GM15510 (cell line): Measurements from ENCODE around the gene VWA8.

Source experiments
- POLR2A ChIP-seq: IDR thresholded peaks from 3 replicates; pipeline ENCODE4 v1.6.1; 2011; ENCODE audit warnings: borderline replicate concordance; ENCODE audit not compliant: insufficient read length; ENCODE audit errors: extremely low read depth

Gene VWA8

DNA sequence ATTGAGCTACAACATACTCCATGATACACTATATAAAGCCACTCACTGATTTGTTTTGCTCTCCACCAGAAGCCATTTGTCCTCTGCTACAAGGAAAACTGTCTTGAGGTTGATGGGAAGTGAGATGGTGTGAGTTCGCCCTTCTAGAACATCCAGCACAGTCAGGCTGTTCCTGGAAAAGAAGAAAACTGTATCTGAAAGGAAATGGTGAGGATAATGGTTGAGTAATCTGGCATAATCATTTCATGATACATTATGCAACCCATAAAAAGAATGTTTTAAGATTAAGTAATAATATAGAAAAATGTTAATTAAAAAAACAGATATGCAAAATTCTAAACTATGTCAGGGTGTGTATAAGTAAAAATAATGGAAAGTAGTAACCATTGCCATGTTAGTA lies 269.6 kb downstream of the VWA8 start:
- no peak for TF ChIP-seq POLR2A

DNA sequence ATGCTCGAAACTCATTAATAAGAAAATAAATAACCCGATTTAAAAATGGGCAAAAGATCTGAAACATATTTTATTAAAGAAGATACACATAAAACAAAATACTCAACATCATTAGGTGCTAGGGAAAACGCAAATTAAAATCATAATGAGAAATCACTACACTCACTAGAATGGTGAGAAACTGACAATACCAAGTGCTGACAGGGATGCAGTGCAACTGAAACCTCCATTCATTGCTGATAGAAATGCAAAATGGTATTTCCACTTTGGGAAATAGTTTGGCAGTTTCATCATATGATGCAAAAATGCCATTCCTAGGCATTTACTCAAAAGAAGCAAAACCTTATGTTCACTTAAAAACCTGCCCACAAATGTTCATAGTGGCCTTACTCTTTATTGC lies 278.1 kb downstream of the VWA8 start:
- TF ChIP-seq POLR2A = no peak

DNA sequence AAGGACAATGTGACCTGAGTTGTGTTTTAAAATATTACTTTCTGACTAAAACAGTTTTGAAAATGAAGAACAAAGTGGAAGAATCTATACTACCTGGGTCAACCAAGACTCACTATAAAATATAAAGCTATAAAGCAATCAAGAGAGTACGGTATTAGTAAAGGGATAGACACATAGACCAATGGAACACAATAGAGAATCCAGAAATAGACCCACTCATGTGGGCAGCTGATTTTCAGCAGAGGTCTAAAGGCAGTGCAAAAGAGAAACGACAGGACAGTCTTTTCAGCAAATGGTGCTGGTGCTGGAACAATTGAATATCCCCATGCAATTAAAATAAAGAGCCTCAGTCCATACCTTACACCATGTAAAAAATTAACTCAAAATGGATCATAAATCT lies 278.9 kb downstream of the VWA8 start:
- no peak for TF ChIP-seq POLR2A

DNA sequence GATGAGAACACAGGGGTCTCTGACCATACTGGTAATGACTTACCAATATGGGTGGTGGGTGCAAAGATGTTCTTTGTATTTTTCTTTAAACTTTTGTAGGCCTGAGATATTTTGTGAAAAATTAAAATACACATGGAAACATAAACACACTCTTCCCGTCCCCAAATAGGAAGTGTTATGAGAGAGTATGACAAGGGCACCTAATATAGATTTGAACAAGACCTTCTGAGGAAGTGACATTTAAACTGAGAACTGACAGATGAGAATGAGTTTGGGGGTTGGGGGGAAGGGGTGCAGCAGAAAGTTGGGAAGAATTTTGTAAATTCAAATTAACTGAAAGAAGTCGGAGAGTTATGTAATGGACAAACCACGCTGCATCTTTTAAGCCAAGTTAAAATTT lies 279.3 kb downstream of the VWA8 start:
- TF ChIP-seq POLR2A = no peak

DNA sequence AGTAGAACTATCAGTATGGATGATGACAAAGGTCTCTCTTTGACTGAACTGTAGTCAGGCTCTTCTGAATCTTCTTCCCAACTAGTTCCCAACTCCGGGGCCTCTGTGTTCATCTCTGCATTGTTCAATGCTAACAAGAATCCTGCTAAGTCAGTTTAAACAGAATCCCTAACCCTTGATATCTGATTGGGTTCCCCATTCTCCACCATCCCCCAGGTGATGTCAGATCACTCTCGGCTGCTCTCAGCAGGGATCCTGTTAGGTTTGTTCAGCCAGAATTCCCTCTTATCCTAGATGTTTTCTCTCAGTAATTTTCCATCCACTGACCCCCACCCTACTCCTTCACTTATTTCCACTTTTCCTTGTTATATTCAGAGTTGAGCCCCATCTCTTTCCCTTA lies 280.0 kb downstream of the VWA8 start:
- TF ChIP-seq POLR2A = no peak

DNA sequence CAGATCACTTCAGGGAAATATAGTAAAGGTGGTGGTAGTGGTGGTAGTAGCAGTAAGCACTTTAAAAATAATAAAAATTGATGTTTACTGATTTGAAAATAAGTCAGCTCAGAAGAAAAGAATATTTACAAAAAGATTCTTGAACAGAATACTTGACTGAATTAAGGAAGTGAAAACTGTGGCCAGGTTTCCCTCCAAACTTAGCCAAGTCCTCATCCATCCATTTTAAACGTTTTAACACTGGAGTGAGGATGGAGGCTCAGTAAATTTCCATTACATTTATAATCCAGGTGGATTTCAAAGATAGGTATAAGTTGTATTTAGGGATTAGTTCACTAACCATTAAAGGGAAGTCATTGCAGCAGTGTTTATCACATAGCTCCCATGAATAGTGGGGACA lies 282.1 kb downstream of the VWA8 start:
- TF ChIP-seq POLR2A = no peak

DNA sequence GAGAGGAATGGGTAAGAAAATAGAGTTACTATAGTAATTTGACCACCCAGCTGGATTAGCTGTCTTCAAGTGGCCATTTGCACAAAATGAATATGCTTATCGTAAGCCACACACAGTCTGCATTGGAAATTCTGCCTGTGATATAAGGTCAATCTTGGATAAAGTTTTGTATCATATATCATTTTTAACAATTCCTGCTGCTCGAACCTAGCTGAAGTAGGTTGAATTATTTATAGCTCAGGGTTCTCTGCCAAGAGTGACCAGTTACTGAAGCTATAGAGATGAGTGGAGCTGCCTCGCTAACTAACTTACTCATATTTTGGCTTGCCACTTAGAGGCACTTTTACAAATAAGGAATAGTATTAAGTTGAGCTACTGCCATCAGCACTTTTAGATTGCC lies 282.7 kb downstream of the VWA8 start:
- no peak for TF ChIP-seq POLR2A

DNA sequence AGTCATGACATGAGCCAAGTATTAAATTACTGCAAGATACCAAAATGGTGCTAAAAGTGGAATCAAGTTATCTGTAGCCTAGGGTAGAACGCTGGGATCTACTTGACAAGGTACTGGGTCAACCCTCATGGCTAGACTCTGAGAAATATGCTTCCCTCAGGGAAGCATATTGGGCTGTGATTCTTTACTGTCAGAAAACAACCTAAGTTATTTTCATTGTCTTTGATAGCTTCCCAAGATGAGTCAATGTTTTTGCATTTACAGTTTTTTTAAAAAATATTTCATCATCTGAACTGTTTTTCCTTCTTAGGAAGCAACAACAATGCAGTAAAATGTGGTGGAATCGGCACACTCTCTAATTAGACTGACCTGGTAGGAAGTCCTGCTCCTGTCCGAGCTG lies 285.6 kb downstream of the VWA8 start:
- no peak for TF ChIP-seq POLR2A

DNA sequence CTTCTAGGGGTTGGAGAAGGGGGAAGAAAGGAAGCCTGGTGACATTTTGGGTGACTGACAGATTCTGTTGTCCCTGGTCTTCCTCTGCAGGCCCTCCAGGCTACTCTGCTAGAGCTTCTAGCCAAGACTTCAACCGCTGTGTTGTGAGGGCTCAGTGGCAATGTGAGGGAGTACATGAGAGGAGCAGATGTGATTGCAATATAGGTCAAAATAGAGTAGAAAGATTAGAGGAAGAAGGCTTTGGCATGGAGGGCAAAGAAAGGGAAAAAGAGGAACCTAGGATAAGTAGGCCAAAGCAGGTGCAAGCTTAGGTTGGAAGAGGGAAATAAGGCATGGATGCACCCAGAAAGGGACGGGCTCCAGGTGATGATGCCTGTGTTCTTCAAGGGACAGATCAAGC lies 286.7 kb downstream of the VWA8 start:
- TF ChIP-seq POLR2A = no peak

DNA sequence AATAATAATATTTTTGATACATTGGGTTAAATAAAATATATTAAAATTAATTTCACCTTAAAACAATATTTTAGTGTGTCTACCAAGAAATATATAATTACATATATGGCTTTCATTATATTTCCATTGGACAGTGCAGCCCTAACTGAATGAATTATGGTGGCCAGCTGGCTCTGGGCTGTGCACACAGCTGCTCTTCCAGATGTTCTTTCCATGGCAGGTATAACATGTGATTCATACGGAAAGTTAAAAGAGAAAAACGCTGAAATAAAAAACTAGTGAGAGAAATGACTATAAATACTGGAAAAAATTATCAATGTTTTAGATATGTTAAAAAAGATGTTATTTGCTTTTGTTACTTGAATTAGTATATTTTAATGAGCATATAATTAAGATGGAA lies 287.3 kb downstream of the VWA8 start:
- no peak for TF ChIP-seq POLR2A

DNA sequence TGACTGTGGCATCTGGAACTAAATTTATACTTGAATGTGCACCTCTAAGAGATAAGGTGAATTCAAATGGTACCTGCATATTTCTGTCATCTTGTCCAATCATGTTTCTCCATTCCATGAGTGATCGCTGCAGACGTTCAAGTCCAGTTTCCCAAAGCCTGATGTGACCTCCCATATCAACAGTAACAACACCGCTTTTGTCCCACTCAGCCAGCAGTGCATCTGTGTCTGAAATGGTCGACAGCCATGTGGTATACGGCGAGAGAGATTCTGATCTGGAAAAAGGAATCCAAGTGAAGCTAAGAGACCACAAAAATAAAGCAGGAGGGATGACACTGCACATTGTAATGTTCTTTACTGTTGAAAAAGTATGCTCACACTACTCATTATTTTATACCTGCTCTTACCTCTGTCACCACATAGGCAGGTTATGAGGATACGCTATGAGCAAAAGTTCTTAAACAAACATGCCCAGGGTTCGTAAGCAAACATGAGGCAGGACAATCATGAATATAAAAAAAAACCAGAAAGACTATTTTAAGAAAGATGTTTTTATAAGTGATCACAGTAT lies 290.0 kb downstream of the VWA8 start:
- no peak for TF ChIP-seq POLR2A

DNA sequence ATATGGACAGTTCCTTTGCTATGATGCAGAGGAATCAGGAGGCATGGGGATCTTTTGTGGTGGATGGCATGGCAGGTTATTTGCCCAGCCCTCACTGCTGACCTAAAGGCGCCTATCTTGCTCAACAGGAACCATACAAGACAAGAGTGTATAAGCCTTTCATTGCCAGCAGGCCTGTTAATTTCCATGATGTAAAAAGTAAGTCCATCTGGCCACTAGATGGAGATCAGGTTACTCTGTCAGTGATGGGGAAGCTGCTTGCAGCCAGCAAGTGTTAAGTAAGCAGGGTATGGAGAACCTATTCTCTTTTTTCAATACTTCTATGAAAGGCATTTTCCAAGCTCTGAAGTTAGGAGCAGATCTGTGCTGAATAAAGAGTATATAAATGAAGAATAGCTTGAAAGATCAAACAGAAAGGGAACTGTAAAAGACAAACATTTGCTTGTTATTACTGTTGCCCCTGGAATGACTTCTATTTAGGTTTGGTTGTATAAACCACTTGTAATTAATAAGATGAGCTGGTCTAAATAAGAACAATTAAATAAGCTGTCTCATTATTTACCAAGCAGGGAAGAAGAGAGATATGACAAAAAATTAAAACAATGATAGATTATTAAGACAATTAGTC lies 292.7 kb downstream of the VWA8 start:
- no peak for TF ChIP-seq POLR2A

DNA sequence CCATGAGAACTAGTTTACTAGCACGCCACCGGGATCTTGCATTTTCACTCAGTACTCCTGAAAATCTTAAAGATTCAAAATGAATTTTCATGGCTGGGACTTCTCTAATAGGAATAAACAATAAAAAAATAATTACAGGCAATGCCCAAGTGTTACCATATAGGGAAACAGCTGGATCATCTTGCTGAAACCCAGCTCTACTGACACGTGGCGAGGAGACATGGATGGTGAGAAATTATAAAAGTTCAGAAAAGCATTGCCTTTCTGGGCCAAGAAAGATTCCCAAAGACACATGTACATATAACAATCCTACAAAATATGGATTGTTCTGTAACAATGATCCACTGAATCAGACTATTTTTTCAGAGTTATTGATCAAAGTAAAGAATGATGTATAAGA lies 294.3 kb downstream of the VWA8 start:
- TF ChIP-seq POLR2A = no peak

DNA sequence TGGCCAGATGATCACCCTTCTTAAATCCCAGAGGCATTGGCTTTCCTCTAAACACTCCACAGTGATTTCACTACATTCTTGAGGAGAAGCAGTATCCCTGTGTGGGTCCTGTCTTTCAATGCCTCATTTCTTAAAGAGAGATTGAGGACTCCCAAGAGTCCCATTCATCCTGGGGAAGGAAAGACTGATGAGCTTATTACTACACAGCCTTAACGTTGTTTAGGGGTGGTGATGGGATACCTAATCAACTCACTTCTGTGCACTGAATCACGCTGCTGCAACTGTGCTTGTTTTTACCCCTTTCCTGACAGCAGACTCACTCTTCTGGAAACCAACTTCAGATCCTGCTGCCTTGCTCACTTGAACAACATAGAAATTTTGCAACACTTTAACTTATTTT lies 300.5 kb downstream of the VWA8 start:
- TF ChIP-seq POLR2A = no peak

DNA sequence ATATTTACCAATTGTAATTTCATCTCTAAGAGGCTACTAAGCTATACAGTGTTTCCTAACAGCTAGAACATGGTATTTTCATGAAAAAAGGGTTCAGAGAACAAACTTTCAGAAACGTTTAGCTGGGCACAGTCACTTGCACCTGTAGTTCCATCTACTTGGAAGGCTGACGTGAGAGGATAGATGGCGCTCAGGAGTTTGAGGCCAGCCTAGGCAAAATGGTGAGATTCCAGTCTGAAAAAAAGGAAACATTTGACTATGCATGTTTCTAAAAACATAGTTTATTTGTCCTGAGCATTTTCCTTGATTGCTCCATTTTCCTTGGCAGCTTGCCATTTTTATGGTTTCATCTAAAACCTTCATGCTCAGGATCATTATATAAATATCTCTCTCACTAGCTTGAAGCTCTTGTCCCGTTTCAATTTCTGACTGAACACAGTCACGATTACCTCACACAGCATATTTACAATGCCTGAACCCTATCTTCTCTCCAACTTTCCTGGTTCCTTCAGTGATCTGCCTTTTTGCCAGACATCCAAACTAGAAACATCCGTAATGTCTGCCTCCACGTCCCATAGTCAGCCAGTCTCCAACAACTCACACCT lies 302.8 kb downstream of the VWA8 start:
- no peak for TF ChIP-seq POLR2A

DNA sequence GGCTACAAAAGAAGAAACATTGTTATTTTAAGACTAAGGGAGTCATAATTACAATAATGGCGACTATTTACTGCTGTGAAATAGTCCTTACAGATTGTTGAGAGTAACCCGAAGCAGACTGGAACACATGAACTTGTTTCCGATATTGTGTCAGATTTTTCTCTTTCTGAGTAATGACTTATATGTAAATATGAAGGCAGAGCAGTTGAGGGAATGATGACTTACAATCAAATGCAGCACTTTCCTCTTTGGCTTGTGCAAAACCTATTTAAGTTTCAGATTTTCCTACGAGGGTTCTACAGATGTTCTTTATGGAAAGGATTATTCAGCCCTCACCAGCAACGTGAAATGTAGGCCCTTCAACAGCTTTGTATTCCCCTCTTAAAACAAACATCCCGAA lies 304.9 kb downstream of the VWA8 start:
- no peak for TF ChIP-seq POLR2A
